Calu3 (cell line): ENCODE data around the gene PRODH2. TPM values are rescaled to one million over a fixed set of nuclear protein-coding genes. Genes with fewer than 3 reads are reported as not detected.

Experiments used
- BruUV-seq: library from RNA; stranded (reverse); fragments of 400-500 nt; replicated peaks from 2 replicates; lab custom pipeline; 2021; lab: Mats Ljungman, UMichigan
- CTCF ChIA-PET: fragments of 300-600 bp; sonication (Branson Sonifier 250); formaldehyde crosslinking; loops from one replicate; lab custom pipeline; 2022; ENCODE audit warnings: antibody characterized with exemption; lab: Charles Lee
- DNase-seq: peaks from one replicate; pipeline ENCODE4 v3.0.0; 2022
- H3K27ac Mint-ChIP-seq: one replicate; pipeline ENCODE4 v1.8.0; 2022; ENCODE audit warnings: mixed read lengths; ENCODE audit not compliant: unreplicated experiment
- H3K27me3 Mint-ChIP-seq: one replicate; pipeline ENCODE4 v1.8.0; 2022; ENCODE audit warnings: mixed read lengths; ENCODE audit not compliant: unreplicated experiment
- H3K36me3 Mint-ChIP-seq: one replicate; pipeline ENCODE4 v1.8.0; 2022; ENCODE audit warnings: mild to moderate bottlenecking, moderate library complexity, mixed read lengths; ENCODE audit not compliant: insufficient read depth, unreplicated experiment
- H3K4me1 Mint-ChIP-seq: one replicate; pipeline ENCODE4 v1.8.0; 2022; ENCODE audit warnings: mild to moderate bottlenecking, low read depth, mixed read lengths; ENCODE audit not compliant: unreplicated experiment
- H3K4me3 Mint-ChIP-seq: one replicate; pipeline ENCODE4 v1.8.0; 2022; ENCODE audit warnings: mild to moderate bottlenecking, low read depth, moderate library complexity, mixed read lengths; ENCODE audit not compliant: unreplicated experiment
- H3K9me3 Mint-ChIP-seq: one replicate; pipeline ENCODE4 v1.8.0; 2022; ENCODE audit warnings: low read depth, mixed read lengths; ENCODE audit not compliant: unreplicated experiment
- intact Hi-C: fragments of 100-400 bp; cut with micrococcal nuclease; formaldehyde crosslinking; loops from one replicate; pipeline ENCODE4 v1.10.0; 2022; ENCODE audit not compliant: unreplicated experiment
- total RNA-seq: library from RNA; stranded (reverse); gene quantifications from 2 replicates; pipeline ENCODE4 v1.2.3, GENCODE V29; 2022
- TF ChIP-seq, protein P1 (sequence below): fragments of 200-600 bp; IDR thresholded peaks from one replicate; pipeline ENCODE4 v1.8.0; 2022; ENCODE audit warnings: antibody characterized with exemption; ENCODE audit not compliant: unreplicated experiment

The PRODH2 gene
- total RNA-seq, 1 experiment from 2014 or later = not detected

DNA sequence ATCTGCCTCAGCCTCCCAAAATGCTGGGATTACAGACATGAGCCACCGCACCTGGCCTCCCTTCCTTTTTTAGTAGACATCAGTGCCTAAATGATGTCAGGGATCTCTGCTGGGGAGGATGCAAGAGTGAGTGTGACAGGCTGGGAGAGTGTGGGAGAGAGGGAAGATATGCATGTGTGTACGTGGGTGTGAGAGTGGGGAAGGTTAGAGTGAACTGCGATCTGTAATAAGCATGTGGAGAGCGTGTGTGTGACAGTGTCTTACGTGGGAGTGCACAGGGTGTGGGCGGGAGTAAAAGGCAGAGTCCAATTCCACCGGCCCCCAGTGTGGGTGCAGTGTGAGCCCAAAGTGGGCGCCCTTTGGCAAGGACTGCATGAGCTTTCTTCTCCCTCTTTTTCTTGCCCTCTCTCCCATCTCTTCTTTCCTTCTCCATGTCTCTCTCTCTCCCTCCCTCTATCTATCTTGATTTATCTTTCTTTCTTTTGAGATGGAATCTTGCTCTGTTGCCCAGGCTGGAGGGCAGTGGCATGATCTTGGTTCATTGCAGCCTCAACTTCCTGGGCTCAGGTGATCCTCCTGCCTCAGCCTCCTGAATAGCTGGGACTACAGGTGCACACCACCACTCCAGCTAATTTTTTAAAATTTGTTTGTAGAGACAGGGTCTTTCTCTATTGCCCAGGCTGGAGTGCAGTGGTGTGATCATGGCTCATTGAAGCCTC lies 40.6 kb upstream of the PRODH2 start:
- TF ChIP-seq, protein P1, sequence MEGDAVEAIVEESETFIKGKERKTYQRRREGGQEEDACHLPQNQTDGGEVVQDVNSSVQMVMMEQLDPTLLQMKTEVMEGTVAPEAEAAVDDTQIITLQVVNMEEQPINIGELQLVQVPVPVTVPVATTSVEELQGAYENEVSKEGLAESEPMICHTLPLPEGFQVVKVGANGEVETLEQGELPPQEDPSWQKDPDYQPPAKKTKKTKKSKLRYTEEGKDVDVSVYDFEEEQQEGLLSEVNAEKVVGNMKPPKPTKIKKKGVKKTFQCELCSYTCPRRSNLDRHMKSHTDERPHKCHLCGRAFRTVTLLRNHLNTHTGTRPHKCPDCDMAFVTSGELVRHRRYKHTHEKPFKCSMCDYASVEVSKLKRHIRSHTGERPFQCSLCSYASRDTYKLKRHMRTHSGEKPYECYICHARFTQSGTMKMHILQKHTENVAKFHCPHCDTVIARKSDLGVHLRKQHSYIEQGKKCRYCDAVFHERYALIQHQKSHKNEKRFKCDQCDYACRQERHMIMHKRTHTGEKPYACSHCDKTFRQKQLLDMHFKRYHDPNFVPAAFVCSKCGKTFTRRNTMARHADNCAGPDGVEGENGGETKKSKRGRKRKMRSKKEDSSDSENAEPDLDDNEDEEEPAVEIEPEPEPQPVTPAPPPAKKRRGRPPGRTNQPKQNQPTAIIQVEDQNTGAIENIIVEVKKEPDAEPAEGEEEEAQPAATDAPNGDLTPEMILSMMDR = no peak
- Mint-ChIP-seq H3K27ac (no peak overlapping the region), H3K4me1 (peaks cover 8% of the 10 kb centered on the region), H3K9me3 (no peaks in the 10 kb centered on the region), H3K36me3 (no peaks in the 10 kb centered on the region), H3K4me3 (no peak overlapping the region), H3K27me3 (peaks cover 100% of the 10 kb centered on the region)
- no peak for DNase-seq
- intact Hi-C loops = no loop called here
- BruUV-seq = no TSS peak
- CTCF ChIA-PET = interaction anchor here (0.6 to 0.9 kb wide), 2 partner anchors 146 to 590 kb away, joined by 3 to 4 read pairs; no protein-coding TSS in a partner anchor

DNA sequence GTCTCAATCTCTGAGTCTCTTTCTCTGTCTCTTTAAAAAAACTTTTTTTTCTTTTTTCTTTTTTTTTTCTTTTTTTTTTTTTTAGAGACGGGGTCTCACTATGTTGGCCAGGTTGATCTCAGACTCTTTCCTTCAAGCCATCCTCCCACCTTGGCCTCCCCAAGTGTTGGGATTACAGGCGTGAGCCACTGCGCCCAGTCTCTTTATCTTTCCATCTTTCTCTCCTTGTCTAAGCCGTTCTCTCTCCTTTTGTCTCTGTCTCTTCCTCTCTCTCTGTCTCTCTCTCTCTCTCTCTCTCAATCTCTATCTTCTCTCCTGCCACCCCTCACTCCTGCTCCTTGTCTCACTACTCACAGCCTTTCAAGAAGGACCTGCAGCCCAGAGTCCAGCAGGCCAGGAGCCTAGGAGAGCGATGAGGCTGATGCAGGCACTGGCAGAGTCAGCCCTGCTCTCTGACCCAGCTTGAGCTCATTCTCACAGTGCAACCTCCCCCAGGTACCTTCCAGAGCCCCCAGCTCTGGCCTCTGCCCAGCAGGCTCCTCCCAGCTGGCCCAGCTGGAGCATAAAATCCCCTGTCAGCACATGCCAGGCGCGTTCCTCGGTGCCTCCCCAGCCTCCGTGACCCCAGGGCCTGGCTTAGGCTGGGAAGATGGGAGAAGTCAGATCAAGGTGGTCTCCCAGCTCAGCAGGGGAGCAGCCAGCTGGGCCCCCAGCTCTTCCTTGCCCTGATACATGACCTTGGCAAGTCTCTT lies 39.6 kb upstream of the PRODH2 start, which contains the start of gene NPHS1:
Gene NPHS1 (minus strand): TSS at position 476 of the 752 bp plus-strand sequence. CDS start 667 bp downstream, outside the sequence.
- no peak for DNase-seq
- Mint-ChIP-seq H3K9me3 (no peaks in the 10 kb centered on the region), H3K27ac (no peak within 1 kb of the TSS), H3K4me1 (peaks cover 8% of the 10 kb centered on the region), H3K4me3 (no peak within 1 kb of the TSS), H3K36me3 (no peaks in the 10 kb centered on the region), H3K27me3 (peaks cover 92% of the 10 kb centered on the region)
- intact Hi-C loops = no loop called here
- TF ChIP-seq, protein P1 = no peak
- BruUV-seq = no TSS peak
- CTCF ChIA-PET = interaction anchor here (0.9 kb wide), 1 partner anchor 145 kb away, joined by 4 read pairs; no protein-coding TSS in a partner anchor

DNA sequence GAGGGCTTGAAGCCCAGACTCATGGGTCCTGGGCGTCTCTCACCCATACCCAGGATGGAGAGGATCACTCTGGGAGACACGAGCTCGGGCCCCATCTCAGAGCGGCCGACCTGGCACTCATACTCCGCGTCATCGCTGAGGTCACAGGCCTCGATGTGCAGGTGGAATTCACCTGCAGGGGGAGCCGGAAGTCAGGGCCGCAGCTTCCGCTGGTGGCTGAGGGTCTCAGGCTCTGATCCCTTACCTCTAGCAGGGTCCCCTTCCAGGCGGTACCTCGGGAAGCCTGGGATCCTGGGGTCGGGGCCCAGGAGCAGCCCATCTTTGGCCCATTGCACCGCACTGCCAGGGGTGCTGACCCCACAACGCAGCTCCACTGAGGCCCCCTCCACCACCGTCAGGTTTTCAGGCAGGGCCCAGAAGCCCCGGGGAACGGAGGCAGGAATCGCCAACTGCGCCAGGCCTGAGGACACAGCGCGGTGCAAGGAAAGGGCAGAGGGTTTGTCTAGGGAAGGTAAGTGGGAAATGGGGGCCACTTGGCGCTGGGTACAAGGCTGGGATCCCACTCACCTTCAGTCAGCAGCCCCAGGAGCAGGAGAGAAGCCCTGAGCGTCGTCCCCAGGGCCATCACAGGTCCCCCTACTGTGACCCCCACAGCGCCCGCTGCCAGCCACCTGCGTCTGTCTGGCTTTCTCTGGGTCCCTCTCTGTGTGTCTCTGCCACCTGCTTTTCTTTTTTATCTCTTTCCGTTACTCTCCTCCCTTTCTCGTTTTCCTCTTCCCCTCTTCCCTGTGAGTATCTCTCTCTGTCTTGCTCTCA lies 38.8 kb upstream of the PRODH2 start:
- CTCF ChIA-PET = no interaction called here
- no peak overlapping the region for H3K27ac Mint-ChIP-seq
- H3K36me3 Mint-ChIP-seq = peaks cover 2% of the 10 kb centered on the region
- no peak for DNase-seq
- no peaks in the 10 kb centered on the region for H3K9me3 Mint-ChIP-seq
- no TSS peak for BruUV-seq
- H3K4me1 Mint-ChIP-seq = peaks cover 14% of the 10 kb centered on the region
- intact Hi-C loops = no loop called here
- TF ChIP-seq, protein P1 = no peak
- peaks cover 91% of the 10 kb centered on the region for H3K27me3 Mint-ChIP-seq
- no peak overlapping the region for H3K4me3 Mint-ChIP-seq

DNA sequence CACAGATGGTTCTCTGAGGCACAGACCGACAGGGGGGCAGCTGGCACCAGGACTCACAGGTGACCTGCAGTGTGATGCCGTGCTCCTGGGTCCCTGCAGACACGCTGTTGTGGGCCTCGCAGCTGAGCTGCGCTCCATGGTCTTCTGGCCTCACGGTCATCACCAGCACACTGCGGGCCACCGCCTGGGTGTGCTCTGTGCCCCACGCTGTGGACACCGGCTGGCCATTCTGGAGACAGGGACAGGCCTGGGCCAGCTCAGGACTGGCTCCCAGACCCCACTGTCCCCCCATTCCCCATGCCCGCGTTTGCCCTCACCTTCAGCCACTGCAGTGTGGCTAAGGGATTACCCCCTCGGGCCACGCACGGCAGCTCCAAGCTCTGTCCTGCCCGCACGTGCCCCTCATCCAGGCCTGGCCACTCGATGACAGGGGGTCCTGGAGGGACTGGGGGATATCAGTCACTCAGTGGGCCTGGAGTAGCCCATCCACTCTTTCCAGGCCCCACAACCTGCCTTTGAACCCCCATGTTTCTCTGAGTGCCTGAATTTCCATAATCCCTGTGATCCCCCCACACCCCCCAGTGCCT lies 36.4 kb upstream of the PRODH2 start:
- CTCF ChIA-PET = no interaction called here
- H3K27ac Mint-ChIP-seq = no peak overlapping the region
- H3K9me3 Mint-ChIP-seq = no peaks in the 10 kb centered on the region
- DNase-seq = no peak
- intact Hi-C loops = no loop called here
- peaks cover 91% of the 10 kb centered on the region for H3K27me3 Mint-ChIP-seq
- peaks cover 23% of the 10 kb centered on the region for H3K4me1 Mint-ChIP-seq
- peaks cover 6% of the 10 kb centered on the region for H3K36me3 Mint-ChIP-seq
- TF ChIP-seq, protein P1 = no peak
- no TSS peak for BruUV-seq
- H3K4me3 Mint-ChIP-seq = no peak overlapping the region
